HG03103 (cell line): Measurements from ENCODE around the gene IL33.

ENCODE experiments used
- ATAC-seq: cut with Tn5 transposase; IDR thresholded peaks from one replicate; pipeline ENCODE4 v1.9.1; 2021; ENCODE audit warnings: low read depth; ENCODE audit not compliant: unreplicated experiment

IL33 gene

DNA sequence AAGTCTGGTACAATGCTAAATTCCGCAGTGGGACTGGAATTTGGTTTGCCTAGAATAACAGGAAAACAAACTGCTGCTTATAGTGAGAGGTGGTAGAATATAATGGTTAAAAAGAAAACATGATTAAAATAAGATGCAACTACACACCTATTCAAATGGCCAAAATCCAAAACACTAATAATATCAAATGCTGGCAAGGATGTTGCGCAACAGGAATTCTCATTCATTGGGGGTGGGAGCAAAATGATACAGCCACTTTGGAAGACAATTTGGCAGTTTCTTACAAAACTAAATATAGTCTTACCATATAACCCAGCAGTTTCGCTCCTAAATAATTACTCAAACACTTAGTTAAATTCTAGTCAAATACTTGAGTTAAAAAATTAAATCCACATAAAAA, 61.8 kb downstream of the IL33 start:
- no peak for ATAC-seq

GRCh38 chr9:6301858-6302257, 86.3 kb downstream of the IL33 start:
- ATAC-seq, result no peak

DNA sequence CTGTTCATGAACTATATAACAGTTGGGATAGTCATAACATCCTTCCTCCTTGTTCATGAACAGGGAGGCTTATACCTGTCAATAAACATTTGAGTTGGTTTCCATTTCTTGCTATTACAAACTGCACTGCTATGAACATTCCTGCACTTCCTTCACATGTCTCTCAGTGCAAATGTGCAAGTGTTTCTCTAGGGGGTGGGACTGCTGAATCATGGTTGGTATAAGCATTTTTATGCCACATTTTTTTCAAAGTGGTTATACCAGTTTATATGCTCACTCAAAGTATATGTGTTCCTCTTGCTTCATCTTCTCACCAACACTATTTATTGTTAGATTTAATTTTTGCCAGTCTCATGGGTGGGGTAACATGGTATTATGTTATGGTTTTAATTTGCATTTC, 86.8 kb downstream of the IL33 start:
- no peak for ATAC-seq

- ATAC-seq, result no peak
Observed at GRCh38 chr9:6304232-6304631, 88.6 kb downstream of the IL33 start.

DNA sequence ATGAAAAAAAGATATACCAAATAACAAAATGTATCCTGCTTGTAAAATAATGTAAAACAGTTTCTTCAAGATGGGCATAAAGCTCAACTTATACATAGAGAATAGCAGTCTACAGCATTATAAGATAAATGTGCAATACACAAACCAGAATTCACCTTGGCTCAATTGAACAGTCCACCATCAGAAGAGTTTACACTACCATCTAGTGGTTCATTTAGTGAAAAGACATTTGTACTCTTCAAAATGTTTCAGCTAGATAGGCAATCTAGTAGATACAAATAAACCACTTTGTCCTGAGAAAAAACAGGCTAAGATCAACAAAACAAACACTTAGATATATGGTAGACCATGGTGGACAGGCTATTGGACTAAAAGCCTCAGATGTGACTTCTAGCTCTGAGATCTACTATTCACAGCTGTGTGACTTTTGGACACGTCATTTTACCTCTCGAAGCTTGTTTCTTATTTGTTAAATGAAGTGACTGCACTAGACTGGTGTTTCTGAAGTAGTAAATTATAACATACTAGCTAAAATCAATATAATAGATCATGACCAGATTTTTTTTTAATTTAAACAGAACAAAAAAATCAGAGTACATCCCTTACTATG, 90.5 kb downstream of the IL33 start:
- no peak for ATAC-seq
